ENCODE results near the gene TGM5. TPM values are rescaled to one million over a fixed set of nuclear protein-coding genes. Genes with fewer than 3 reads are reported as not detected.

TGM5 gene
- total RNA-seq, 6 experiments from 2014 or later = not detected

DNA sequence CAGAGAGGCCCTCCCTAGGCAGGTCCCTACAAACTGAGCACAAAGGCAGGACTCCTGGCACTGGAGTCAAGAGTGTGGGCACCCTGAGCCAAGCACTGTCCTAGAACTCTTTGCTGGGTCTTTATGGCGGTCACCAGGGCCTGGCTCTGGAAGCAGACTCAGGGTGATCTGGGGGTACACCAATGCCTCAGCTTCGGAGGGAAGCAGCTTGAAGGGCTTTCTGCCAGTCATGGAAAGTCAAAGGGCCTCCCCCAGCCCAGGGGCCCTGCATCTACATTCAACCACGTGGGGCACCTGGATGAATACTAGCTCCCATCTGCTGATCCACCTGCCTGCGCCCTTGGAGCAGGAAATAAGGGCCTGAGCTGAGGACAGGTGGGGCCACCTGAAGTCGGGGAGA is 53.3 kb downstream of the TGM5 start:
- H3K36me3 Mint-ChIP-seq (ENCODE audit: low read depth) = no peaks in the 10 kb centered on the region
- TF ChIP-seq, protein P1, sequence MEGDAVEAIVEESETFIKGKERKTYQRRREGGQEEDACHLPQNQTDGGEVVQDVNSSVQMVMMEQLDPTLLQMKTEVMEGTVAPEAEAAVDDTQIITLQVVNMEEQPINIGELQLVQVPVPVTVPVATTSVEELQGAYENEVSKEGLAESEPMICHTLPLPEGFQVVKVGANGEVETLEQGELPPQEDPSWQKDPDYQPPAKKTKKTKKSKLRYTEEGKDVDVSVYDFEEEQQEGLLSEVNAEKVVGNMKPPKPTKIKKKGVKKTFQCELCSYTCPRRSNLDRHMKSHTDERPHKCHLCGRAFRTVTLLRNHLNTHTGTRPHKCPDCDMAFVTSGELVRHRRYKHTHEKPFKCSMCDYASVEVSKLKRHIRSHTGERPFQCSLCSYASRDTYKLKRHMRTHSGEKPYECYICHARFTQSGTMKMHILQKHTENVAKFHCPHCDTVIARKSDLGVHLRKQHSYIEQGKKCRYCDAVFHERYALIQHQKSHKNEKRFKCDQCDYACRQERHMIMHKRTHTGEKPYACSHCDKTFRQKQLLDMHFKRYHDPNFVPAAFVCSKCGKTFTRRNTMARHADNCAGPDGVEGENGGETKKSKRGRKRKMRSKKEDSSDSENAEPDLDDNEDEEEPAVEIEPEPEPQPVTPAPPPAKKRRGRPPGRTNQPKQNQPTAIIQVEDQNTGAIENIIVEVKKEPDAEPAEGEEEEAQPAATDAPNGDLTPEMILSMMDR (IDR thresholded peaks at IDR 0.05) = no peak

DNA sequence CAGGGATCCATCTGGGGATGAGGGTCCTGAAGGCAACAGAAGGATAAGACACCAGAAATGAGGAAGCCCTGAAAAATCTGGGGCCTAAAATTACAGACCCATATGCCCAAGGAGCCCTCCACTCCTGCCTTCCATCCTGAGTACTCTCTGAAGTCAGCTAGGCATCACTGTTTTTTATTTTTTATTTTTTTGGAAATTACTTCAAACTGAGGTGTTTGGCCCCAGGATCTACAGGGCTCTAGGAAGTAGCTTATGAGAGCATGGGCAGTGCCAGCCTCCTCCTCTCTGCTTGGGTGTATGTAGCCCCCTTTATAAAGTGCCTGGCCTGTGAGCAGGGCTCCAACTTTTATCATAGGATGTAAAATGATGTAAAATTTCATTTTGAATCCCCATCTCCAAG is 53.8 kb downstream of the TGM5 start:
- H3K27ac Mint-ChIP-seq = no peak overlapping the region
- no peak overlapping the region for H3K4me3 Mint-ChIP-seq
- no peak for DNase-seq
- H3K36me3 Mint-ChIP-seq (ENCODE audit: low read depth) = no peaks in the 10 kb centered on the region
- no peaks in the 10 kb centered on the region for H3K9me3 Mint-ChIP-seq
- TF ChIP-seq, protein P1 (IDR thresholded peaks at IDR 0.05) = no peak
- H3K4me1 Mint-ChIP-seq (ENCODE audit: low read depth) = no peaks in the 10 kb centered on the region
- H3K27me3 Mint-ChIP-seq (ENCODE audit: insufficient read depth) = peaks cover 72% of the 10 kb centered on the region

More for the DNA sequence above, 53.3 kb downstream of the TGM5 start:
- H3K27me3 Mint-ChIP-seq (ENCODE audit: insufficient read depth) = peaks cover 72% of the 10 kb centered on the region
- H3K9me3 Mint-ChIP-seq = no peaks in the 10 kb centered on the region
- no peak for DNase-seq
- no peak overlapping the region for H3K27ac Mint-ChIP-seq
- H3K4me3 Mint-ChIP-seq = no peak overlapping the region
- no peaks in the 10 kb centered on the region for H3K4me1 Mint-ChIP-seq (ENCODE audit: low read depth)

DNA sequence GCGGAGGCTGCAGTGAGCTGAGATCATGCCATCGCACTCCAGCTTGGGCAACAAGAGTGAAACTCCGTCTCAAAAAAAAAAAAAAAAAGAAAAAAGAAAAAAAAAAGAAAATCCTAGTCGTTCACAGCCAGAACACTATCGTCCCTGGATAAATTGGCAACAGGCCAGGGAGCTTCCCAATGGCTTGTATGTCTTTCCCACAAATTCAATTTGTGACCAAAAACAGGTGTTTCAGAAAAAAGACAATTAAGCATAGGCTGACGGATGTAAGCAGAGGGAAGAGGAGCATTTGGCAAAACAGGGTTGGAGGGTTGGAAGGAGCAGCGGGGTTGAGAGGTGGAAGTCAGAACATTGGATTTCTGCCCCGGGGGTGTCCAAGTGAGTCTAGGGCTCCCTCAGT is 54.4 kb downstream of the TGM5 start:
- Mint-ChIP-seq H3K9me3 (no peaks in the 10 kb centered on the region), H3K4me1 (ENCODE audit: low read depth) (no peaks in the 10 kb centered on the region), H3K27ac (no peak overlapping the region), H3K27me3 (ENCODE audit: insufficient read depth) (peaks cover 74% of the 10 kb centered on the region), H3K4me3 (no peak overlapping the region), H3K36me3 (ENCODE audit: low read depth) (no peaks in the 10 kb centered on the region)
- TF ChIP-seq, protein P1 (IDR thresholded peaks at IDR 0.05) = no peak
- no peak for DNase-seq

DNA sequence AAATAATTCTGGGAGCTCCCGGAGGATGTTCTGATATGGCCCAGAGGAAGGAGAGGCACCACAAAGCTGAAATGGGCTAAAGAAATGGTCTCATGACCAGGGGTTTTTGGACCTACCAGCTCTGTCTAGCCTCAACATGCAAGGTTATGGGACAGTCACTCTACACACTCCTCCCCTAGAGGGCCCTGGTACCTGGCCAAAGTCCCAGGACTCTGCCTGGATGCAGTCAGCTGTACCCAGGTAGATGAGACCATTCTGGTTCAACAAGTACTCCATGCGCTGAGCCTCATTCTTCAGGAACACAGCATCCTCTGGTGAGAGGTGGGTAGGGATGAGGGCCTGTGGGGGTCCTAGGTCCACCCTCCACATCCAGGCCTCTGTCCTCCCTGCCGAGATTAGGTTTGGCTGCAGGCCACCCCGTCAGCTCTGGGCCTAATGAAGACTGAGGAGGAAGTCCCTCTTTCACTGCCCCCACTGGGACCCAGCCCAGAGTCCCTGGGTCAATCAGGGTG is 55.4 kb downstream of the TGM5 start:
- no peaks in the 10 kb centered on the region for H3K36me3 Mint-ChIP-seq (ENCODE audit: low read depth)
- DNase-seq = no peak
- TF ChIP-seq, protein P1 (IDR thresholded peaks at IDR 0.05) = no peak
- no peak overlapping the region for H3K27ac Mint-ChIP-seq
- H3K4me3 Mint-ChIP-seq = no peak overlapping the region
- H3K27me3 Mint-ChIP-seq (ENCODE audit: insufficient read depth) = peaks cover 71% of the 10 kb centered on the region
- no peaks in the 10 kb centered on the region for H3K9me3 Mint-ChIP-seq
- no peaks in the 10 kb centered on the region for H3K4me1 Mint-ChIP-seq (ENCODE audit: low read depth)

DNA sequence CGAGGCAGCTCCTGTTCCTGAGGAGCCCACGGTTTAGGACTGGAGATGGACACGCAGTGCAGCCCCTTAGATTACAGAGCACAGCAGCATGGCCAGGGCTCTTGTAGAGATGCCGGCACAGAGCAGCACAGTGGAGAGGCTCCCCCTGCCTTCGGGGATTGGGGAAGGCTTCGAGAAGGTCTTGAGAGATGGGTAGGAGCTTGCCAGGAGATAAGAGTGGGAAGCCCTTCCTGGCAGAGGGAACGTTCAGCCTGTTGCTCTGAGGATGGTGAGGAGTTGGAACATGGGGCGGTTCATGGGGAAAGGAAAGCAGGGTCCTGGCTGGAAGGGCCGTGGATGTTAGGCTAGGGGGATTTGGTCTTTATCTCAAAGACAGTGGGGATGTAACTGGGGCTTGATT is 55.9 kb downstream of the TGM5 start:
- DNase-seq = no peak
- Mint-ChIP-seq H3K27ac (no peak overlapping the region), H3K36me3 (ENCODE audit: low read depth) (no peaks in the 10 kb centered on the region), H3K4me1 (ENCODE audit: low read depth) (no peaks in the 10 kb centered on the region), H3K27me3 (ENCODE audit: insufficient read depth) (peaks cover 67% of the 10 kb centered on the region), H3K4me3 (no peak overlapping the region), H3K9me3 (no peaks in the 10 kb centered on the region)
- TF ChIP-seq, protein P1 (IDR thresholded peaks at IDR 0.05) = no peak
